ENCODE results near the gene DNAAF1.

DNA sequence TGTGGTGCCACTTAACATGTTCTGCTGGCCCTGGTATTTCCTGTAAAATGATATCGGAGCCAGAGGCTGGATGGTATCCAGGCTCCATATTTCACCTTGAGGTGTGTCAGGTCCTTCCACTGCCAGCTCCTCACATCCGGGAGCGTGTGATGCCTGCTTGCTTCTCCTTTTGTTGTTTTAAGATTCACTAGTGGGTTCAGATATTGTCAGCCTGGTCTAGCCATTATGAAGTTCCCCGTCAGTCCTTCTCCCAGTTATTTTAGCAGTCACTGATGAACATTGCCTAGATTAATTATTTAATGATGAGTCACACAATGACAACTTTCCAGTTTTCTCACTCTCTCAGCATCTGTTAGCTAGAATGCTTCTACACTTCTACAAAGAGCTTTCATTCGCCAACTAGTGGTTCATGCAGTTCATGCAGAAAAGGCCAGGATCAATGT lies 11.3 kb downstream of the DNAAF1 start:
- TF ChIP-seq, protein P1, sequence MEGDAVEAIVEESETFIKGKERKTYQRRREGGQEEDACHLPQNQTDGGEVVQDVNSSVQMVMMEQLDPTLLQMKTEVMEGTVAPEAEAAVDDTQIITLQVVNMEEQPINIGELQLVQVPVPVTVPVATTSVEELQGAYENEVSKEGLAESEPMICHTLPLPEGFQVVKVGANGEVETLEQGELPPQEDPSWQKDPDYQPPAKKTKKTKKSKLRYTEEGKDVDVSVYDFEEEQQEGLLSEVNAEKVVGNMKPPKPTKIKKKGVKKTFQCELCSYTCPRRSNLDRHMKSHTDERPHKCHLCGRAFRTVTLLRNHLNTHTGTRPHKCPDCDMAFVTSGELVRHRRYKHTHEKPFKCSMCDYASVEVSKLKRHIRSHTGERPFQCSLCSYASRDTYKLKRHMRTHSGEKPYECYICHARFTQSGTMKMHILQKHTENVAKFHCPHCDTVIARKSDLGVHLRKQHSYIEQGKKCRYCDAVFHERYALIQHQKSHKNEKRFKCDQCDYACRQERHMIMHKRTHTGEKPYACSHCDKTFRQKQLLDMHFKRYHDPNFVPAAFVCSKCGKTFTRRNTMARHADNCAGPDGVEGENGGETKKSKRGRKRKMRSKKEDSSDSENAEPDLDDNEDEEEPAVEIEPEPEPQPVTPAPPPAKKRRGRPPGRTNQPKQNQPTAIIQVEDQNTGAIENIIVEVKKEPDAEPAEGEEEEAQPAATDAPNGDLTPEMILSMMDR (IDR thresholded peaks at IDR 0.05) = peak in 1 of 6 experiments; percentile 37
- no peak for TF ChIP-seq POLR2A (IDR thresholded peaks at IDR 0.05)

Measured in esophagus squamous epithelium (tissue), 4 donors.